ENCODE data around the gene SPAG17.
"Not testable (repeated sequence)": the region's sequence is repeated elsewhere in the genome, so short reads cannot be mapped to it uniquely, and the experiment has no call there.

The SPAG17 gene

DNA sequence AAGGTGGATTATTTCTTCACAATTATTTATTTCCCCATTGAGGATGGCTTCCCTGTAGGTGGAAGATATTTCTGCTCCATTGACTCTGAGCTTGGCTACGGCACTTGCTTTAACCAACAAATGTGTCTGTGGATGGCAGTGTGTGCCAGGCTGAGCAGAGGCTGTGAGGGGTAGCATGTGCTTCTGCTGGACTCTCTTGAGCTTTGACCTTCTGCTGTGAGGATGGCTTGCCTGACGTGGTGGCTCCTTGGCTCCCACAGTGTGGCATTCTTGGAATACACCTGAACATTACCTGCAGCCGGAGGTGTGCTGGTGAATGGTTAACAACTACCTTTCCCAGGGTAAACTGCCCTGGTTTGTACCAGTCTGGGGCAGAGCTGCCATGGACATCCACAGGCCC lies 208.6 kb downstream of the SPAG17 start:
- DNase-seq (ENCODE audit: low read depth in 2 of 2) = no peak

DNA sequence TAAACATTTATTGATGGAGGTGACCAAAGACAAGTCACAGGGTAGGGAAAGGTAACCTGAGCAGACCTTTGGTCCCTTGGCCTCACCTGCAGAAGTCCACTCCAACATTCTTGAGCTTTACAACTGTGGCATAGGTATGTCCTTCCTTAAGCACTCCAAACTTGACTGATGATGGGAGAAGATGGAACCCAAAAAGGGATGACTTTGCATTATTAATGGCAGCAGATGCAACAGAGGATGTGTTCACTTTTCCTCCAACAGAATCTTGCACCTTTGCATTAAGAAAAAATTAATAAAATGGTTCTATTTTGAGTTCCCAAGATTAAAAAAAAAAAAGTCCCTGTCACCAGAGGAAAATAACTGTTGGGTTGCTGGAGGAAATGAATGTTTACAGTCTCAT lies 213.3 kb downstream of the SPAG17 start:
- DNase-seq (ENCODE audit: low read depth in 2 of 2) = no peak

DNA sequence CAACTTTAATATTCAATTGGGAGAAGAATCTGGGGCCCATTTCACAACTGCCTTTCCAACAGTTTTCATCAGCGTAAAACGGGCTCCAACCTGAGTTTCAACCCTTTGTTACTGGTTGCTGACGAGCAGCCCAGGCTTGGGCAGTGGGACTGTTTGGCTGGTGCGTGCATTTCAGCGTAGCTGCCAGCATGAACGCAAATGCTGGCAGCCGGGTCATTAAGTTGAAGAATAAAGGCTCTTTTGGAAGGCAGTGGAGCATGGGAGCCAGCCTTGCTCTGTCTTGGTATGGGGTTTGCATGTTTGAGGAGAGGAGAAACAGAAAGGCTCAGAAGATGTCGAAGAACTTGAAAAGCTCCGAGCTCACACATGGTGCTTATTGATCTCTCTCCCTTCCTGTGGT lies 214.8 kb downstream of the SPAG17 start:
- DNase-seq (ENCODE audit: low read depth in 2 of 2) = no peak

DNA sequence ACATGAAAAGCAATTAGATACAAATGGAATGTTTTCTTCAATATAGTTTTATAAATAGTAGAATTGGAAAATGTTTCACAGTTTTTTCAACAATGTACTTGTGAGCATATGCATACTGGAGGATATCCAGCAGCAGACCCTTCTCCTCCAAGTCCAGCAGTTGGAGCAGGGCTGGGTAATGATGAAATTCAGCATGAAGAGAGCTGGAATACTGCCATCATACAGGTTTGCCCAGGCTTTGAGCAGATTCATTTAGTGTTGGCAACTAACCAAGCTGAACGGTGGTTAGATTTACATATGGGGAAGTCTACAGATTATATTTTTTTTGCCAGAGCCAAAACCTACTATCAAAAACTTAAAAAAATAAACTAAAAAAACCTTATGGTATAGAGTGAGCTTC lies 217.1 kb downstream of the SPAG17 start:
- DNase-seq (ENCODE audit: low read depth in 2 of 2) = no peak

DNA sequence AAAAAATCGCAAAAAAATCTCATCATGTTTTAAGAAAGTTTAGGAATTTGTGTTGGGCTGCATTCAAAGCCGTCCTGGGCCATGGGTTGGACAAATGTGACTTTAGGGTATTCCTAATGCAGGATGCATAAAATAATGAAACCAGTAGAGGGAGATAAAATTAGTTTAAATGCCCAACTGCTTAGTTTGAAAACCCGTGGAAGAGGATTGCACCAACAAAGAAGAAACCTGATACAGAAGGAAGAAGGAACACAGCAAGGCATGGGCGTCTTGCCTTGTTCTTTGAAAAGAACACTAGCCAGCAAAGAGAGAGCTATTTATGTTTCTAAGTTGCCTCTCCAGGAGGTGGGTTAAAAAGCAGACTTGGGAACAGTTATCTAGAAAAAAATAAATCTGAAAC lies 217.6 kb downstream of the SPAG17 start:
- no peak for DNase-seq (ENCODE audit: low read depth in 2 of 2)

DNA sequence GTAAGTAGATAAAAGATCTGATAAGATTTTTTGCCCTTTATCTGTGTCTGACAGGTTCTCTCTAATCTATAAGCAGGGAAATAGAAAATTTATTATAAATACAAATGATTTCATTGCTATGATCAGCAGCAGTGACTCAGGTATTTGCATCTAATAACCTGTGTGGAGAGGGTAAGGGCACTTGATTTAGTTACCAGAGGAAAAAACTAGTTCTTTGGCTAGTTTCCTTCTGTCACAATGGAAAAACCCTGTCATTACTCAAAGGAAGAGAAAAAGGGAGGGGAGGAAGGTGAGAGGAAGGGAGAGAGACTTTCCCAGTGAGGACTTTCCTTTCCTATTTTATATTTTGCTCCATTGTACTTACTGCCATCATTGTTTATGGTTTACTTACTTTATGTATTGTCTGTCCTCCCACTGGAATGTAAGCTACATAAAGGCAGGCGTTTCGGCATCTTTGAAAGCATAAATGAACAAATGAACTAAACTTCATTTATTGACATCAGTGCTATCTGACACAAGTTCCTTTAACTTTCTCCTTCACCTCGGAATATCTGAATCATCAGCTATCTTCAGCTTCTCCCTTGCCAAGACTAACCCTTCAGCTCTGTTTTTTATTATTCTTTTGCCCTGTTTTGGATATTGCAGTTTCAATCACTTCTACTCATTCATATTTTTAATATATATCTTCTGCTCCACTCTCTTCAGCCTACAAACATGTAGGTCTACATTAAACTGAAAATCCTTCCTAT lies 220.6 kb downstream of the SPAG17 start:
- no peak for DNase-seq (ENCODE audit: low read depth in 2 of 2)

DNA sequence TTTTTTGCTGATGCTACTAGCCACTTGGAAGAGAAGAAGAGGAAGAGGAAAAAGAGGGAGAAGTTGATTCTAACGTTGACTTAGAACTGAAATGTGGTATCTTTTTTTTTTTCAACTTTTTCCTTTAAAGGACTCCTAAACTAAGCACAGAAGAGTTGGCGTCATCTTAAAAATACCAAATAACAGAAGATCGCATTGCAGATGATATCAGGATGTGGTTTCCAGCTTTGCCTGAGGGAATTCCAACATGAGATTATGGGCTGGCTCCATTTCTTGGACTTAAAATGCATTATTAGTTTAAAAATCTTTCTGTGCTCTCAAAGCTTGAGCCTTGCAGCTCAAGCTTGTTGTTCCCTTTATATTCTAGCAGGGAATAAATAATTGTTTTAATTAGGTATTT lies 225.7 kb downstream of the SPAG17 start:
- no peak for DNase-seq (ENCODE audit: low read depth in 2 of 2)

DNA sequence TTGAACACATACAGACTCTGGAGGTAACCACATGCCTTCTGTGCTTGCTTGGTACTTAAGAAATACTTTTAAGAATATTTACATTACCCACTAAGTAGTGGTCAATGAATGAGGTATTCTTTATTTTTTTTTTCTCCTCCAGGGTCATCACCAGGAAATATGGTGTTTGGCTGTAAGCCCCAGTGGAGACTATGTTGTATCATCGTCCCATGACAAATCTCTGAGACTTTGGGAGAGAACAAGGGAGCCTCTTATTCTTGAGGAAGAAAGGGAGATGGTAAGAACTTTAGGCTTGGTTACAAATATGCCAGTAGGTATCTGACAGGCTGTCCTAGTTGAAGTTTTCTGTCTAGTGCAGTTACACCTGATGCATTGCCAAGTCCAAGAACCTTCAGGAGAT lies 232.6 kb downstream of the SPAG17 start:
- no peak for DNase-seq (ENCODE audit: low read depth in 2 of 2)

DNA sequence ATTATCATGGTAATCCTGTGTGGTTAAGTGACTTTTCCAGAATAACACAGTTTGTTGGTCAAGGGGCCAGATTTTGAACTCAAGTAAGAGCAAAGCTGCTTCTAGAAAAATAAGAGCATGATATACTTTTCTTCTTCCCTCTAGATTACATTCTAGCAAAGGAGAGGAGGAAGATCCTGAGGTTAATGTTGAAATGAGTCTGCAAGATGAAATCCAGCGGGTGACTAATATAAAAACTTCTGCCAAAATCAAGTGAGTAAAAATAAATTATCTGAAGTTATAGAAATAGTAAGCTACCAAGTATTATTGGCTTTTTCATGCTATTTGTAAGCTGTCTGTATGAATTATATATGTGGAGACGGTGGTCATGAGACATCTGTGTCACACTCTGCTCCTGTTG lies 242.7 kb downstream of the SPAG17 start:
- DNase-seq (ENCODE audit: low read depth in 2 of 2) = no peak

DNA sequence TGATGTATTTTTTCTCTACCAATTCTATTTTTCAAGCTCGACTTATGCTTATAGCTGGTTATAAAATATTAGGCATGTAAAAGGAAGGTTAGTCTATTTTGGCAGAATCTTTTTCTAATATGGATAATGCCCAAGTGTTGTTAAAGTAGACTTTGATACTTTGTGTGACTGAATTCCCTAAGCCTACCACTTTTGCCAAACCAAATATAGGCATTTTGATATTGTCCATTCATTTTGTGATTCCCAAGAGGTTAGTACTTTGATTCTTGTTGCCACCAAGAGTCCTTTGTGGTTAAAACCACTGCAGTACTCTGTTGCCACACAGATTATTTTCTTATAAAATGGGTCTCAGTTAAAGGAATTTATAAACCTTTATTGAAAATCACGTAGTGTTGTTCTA lies 251.3 kb downstream of the SPAG17 start:
- no peak for DNase-seq (ENCODE audit: low read depth in 2 of 2)

DNA sequence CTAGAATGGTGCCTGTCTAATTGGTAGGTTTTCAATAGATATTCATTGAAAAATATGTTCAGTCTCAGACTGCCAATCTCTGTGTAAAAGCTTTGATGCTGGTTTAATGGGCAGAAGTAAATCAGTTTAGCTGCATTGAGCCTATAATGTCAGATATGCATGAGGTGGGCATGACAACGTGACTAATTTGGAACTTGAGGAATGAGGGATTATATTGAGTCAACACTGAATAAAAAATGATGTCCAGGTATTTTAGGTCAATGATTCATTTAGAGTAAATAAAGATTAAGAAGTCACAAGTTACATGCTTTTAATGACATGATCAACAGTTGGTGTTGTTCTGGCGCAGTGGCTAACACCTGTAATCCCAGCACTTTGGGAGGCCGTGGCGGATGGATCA lies 252.5 kb downstream of the SPAG17 start:
- DNase-seq (ENCODE audit: low read depth in 2 of 2) = no peak

DNA sequence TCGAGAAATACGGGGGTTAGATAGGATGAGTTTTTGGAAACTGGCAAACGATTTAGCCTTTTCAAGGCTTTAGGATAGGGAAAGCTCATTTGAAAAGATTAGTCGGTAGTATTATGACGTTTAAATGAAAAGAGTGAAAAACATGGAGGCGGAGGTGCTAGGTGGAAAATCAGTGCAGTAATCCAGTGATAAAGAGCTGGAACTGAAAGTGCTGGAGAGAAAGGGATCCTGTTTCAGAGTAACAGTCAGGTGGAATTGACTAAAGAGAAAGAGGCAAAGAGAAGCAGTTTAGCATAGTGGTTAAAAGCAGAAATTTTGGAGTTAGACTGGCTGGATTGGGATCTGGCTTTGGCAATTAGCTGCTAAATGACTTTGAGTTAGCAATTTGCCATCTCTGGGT lies 254.5 kb downstream of the SPAG17 start:
- no peak for DNase-seq (ENCODE audit: low read depth in 2 of 2)

DNA sequence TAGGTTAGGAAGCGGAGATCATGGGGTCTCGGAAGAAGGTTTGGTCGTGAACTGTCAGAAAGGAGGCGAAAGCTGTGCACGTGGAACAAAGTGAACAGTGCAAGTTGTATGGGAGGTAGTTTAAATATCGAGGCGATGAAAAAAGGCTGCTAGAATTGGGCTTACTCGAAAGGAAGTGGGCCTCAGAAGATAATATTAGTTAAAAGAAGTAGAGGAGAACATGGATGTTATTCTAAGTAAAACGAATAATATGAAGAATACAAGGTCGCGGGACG lies 254.9 kb downstream of the SPAG17 start:
- DNase-seq (ENCODE audit: low read depth in 2 of 2) = no peak

DNA sequence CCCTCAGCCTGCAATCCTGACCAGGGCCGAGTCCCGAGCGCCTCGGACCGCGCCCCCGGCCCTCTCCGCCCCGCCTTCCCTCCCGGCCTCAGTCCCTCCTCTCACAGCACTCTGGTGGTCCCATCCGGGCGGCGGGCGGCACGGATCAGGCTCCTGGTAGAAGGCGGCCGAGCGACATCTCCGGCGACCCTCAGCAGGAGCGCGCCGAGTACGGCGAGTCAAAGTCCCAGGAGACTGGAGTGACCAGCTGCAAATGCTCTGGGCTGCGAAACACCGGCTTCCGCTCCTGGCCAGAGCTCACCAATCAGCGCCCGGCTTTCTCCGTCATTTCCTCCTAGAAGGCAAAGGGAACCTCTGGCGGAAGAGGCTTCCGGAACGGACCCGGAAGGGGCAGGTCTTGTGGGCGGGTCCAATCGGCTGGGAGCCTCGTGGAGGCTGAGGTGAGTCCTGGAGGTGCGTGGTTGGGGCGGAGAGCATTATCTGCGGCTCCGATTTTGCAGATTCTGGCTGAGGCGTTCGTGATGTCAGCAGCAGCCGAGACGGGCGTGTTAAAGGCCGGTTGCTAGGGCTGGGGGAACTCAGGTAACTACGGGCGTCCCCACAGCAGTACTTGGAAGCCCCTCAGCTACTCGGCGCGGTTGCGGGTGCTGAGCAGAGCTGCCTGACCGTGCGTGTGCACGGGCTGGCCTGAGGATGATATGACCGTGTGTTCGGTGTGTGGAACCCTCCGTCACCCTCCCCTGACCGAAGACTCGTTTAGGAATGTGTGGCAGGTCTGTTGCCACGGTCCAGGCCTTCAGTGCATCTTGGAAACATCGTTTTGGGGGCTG lies 255.5 kb downstream of the SPAG17 start, which contains the start of the genes GDAP2 and WDR3:
Gene GDAP2, minus strand, starts transcription at position 279 of the 830 bp plus-strand sequence. CDS start 9,264 bp downstream, outside the sequence.
Gene WDR3, plus strand, starts transcription at position 397 of the 830 bp plus-strand sequence. CDS start 3,581 bp downstream, outside the sequence.
- DNase-seq (ENCODE audit: low read depth in 2 of 2) = peak; percentile 93 to 95

DNA sequence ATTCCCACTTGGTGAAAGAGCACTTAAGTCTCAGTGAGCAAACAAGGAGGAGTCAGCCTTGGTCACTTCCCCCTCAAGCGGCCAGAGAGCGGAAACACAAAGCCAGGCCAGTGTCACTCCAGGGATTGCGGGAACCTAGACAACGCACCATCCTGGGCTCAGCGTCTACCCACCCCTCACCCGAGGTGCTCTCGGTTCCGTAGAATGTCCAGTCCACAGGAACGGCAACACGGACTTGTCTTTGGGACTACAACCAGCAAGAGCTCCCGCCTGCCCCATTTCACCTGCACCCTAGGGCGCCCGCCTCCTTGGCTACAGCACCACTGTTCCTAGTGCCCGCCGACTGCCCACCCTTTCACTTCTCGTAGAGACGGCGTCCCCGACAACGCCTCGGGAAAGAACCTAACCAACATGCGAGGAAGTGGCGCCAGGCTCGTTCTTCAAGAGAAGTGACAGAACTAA lies 256.1 kb downstream of the SPAG17 start:
- DNase-seq (ENCODE audit: low read depth in 2 of 2) = peak in 1 of 2 donors; percentile 9

DNA sequence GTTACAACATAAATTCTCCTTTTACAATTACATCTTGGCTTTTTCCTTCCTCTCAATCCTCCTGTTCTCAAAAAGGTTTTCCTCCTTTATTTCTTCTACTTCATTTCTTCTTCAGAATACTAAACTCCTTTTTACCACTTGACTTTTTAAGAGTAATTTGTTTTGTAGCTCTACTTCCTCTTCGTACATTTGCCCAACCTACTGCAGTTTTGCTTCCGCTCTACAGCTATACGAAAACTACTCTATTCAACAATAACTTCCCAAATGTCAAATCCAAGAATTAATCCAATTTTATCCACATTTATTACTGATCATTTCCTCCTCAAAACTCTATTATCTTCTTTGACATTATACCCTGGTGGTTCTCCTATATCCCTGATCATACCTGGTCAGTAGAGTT lies 259.0 kb downstream of the SPAG17 start:
- no peak for DNase-seq (ENCODE audit: low read depth in 2 of 2)

DNA sequence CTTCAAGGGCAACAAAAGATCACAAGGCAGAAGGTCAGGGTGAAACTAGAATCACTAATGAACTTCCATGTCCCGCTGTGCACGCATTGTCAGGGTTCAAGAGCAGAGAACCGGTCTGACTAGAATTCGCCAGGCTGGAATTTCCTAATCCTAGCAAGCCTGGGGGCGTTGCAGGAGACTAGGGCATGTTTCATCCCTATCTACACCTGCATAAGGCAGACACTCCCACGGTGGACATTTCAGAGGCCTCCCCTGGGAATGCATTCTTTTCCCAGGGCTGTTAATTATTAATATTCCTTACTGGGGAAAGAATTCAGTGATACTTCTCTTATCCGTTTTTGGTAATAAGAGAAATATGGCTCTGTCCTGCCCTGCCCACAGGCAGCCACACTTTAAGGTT lies 262.3 kb downstream of the SPAG17 start:
- not testable (repeated sequence) for DNase-seq (ENCODE audit: low read depth in 2 of 2)

DNA sequence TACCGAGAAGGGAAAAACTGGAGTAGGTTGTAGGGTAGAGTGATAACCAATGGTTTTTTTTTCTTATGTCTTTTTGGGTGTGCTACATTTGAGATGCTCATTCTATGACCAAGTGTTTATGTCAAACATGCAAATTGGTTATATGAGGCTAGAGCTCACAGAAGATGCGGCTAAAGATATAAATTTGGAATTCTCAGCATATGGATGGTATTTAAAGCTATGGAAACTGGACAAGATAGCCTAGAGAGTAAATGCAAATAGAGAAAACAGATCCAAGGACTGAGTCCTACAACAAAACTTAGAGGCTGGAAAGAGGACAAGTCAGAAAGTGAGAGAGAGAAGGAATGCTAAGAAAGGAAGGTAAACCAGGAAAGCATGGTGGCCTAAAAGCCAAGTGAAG lies 263.0 kb downstream of the SPAG17 start:
- no peak for DNase-seq (ENCODE audit: low read depth in 2 of 2)

DNA sequence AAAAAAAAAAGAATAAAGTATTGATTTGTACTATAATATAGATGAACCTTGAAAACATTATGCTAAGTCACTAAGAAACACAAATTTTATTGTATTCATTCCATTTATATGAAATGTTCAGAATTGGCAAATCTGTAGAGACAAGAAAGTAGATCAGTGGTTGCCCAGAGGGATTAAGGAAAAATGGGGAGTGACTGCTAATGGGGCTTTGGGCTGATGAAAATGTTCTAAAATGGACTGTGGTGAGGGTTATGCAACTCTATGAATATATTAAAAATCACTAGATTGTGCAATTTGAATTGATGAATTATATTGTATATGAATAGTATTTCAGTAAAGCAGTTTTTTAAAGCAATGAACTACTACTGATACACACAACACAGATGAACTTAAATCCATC lies 265.7 kb downstream of the SPAG17 start:
- DNase-seq (ENCODE audit: low read depth in 2 of 2) = no peak

DNA sequence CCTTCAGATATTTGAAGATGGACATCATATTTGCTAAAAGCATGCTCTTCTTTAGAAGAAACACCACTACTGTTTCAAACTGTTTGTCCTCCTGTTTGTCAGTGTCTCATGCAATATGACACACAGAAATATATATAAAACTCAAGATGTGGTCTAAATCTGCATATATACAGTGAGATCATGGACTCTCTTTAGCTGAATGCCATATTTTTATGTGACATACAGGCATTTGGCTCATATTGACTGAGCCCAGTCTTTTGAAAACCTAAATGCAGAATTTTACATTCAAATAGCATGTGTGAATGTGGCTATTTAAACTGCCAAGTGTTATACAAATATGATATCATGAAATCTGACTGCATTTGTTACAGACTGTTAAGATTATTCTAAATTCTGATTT lies 274.0 kb downstream of the SPAG17 start:
- DNase-seq (ENCODE audit: low read depth in 2 of 2) = no peak

DNA sequence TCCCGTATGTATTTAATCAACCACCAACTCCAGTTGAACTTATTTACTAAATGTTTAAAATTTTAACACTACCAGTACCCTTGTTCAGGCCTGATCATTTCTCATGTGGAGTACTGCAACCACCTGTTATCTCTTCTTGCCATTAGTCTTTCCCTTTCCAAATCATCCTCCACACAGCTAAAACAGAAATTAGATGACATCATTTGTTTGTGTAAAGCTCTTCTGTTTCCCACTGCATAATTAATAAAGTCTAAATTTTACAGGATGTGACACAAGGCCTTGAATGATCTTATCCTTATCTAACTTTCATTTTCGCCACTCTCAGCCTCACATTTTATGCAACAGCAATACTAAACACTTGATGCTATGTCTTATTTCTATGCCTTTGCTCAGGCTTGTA lies 280.0 kb downstream of the SPAG17 start:
- no peak for DNase-seq (ENCODE audit: low read depth in 2 of 2)

DNA sequence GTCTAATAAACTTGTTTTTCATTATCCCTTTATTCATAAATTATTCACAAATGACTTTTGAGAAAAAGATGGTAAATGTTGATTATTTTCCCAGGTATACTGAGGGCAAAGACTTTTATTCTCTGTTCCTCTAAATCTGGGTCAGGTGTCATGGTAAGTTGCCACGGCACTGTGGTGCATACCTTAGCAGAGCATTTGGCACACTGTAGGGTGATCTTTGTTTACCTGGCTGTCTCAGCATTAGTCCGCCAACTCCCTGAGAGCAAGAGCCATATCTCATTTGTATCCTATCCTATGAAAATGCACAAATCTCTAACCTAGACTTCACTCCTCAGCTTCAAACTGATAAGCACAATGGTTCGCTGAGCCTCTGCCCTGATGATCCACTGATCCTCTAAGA lies 280.5 kb downstream of the SPAG17 start:
- no peak for DNase-seq (ENCODE audit: low read depth in 2 of 2)

Measured in stimulated activated CD4-positive, alpha-beta T cell treated with anti-CD3 and anti-CD28 coated beads, Interleukin-15, amount 100 ng/mL, for 48 hours (primary cell).